HG02840 (cell line): Measurements from ENCODE around the gene TNFSF4.
"Not testable (repeated sequence)": the region's sequence is repeated elsewhere in the genome, so short reads cannot be mapped to it uniquely, and the experiment has no call there.

Source experiments
- ATAC-seq: cut with Tn5 transposase; IDR thresholded peaks from one replicate; pipeline ENCODE4 v1.9.1; 2021; ENCODE audit warnings: mild to moderate bottlenecking, moderate library complexity, moderate number of reproducible peaks; ENCODE audit not compliant: unreplicated experiment, low FRiP score

Gene TNFSF4, protein sequence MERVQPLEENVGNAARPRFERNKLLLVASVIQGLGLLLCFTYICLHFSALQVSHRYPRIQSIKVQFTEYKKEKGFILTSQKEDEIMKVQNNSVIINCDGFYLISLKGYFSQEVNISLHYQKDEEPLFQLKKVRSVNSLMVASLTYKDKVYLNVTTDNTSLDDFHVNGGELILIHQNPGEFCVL

DNA sequence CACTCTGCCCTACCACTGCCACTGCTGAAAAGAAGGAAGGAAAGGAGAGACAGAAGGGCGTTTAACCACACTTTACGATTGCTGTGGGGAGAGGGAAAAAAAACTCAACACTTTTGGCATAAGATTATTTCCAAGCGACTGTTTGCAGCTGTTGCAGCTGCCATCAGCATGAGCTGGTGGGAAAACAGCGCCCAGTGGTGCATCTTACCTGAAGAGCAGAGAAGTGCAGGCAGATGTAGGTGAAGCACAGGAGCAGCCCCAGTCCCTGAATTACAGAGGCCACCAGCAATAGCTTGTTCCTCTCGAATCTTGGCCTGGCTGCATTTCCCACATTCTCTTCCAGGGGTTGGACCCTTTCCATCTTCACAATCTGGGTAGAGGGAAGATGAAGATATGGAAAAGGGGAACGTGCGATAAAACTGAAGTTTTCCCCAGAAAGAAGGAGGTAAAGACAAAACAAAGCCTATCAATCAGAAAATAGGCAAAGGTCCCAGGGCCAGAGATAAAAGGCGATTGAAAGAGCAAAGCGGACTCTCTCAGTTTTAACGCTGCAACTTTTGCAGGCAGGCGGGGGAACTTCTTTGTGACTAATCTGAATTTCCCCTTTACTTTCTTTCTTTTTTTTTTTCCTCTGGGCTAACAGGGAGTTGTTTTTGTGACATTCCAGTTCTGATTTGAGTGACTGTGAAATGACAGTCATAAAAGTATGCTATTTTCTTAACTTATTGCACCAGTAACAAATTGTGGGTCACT, at the start of gene TNFSF4:
TNFSF4 (minus strand) TSS at position 516 of the 753 bp plus-strand sequence; CDS start at position 361, 155 bp downstream.
- ATAC-seq = no peak

DNA sequence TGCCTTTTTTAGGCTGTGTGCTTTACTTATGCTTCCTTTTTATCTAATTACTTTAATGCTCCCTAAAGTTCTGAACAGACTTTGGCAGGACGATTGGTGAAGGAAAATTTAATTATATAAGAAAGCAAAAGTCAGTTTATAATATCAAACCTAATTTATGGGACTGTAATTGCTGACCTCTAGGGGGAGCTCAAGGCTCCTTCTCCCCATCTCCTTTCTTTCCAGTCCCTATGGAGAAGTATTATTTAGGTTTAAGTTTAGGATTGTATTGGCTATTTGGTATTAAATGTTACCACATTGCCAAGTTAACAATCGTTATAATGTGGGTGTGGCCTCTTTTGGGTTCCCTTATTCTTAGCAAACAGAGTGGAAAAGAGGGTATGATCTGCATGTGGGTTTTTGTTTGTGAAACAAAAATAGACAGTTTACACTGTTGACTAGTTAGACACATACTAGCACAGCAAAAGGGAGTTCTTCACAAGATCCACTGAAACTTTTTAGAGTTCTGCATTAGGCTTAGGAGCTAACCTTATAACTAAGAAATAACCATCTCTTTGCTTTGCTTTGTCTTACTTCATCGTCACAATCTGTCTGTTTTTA, 48.2 kb upstream of the TNFSF4 start:
- no peak for ATAC-seq

DNA sequence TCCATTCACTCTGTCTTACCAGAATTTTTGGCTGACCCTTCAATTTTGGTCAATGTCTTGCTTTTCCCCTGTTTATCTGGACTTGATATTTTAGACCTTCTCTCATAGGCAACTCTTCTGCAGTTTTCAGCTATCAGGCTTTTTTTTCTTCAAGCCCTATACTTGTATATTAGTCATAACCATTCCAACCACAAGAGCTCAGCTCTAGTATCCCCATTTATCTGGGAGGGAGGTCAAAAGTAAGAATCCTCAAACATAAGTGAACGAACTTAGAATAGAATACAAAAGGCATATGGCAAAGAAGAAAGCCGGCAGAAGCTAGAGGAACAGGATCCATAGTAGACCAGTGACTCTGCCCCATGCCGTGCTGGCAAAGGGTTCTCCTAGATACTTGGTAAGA, 45.9 kb upstream of the TNFSF4 start:
- ATAC-seq = no peak

DNA sequence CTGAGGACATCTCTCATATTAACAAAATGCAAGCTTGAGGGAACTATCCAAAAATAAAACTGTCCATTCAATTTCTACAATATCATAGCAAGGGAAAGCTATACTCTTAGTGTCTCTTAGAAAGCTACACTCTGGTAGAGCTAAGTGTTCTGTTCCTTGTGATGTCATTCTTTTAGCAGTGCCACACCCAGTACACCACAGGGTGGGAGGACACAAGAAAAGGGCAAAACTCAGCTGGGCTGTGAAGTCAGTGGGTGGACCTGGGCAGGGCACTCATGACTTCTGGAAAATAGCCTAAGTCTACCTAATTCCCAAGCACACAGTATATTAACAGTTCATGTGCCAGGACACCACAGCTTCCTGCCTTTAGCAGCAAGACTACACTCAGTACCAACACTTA, 42.2 kb upstream of the TNFSF4 start:
- ATAC-seq = no peak

DNA sequence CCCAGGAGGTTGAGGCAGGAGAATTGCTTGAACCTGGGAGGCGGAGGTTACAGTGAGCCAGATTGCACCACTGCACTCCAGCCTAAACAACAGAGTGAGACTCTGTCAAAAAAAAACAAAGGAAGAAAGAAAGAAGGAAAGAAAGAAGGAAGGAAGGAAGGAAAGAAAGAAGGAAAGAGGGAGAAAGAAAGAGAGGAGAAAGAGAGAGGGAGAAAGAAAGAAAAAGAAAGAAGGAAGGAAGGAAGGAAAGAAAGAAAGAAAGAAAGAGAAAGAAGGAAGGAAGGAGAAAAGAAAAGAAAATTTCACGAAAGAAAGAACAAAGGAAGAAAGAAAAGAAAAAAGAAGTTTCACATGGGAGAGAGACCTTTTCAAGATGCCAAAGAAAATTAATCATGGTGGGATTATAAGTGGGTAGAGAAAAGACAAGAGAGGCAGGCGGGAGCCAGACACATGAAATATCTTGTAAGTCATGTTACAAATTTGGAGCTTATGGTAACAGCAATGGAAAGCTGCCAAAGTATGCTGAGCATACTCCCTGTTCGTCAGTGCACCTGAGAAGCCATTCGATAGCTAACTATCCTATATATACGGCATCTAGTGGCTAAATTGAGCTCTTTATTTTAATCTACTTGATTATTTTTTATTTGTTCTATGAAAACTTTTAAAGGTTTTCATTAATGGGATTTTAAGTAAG, 41.3 kb upstream of the TNFSF4 start:
- no peak for ATAC-seq

DNA sequence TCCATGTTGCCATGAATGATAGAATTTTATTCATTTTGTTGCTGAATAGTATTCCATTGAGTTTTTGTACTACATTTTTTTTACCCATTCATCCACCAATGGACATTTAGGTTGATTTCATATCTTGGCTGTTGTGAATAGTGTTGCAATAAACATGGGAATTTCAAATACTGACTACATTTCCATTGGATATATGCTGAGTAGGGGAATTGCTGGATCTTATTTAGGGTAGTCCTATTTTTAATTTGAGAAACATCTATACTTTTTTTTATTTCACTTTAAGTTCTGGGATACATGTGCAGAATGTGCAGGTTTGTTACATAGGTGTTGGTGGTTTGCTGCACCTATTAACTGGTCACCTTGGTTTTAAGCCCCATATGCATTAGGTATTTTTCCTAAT, 38.8 kb upstream of the TNFSF4 start:
- ATAC-seq = no peak

DNA sequence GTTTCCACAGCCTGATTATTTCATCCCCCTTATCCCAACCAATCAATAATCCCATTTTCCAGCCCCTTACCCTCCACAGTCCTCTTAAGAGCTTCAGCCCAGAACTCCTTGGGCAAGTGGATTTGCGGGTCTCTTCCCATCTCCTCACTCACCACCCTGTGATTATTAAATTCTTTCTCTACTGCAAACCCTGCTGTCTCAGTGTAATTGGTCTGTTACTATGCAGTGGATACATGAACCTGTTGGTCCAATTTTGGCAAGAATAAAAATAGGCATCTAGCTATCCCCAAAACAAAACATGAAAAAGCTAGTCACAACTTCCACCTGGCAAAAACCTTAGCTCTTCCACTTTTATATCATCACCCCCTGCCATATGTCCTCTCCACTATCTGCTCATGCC, 36.2 kb upstream of the TNFSF4 start:
- ATAC-seq = no peak

DNA sequence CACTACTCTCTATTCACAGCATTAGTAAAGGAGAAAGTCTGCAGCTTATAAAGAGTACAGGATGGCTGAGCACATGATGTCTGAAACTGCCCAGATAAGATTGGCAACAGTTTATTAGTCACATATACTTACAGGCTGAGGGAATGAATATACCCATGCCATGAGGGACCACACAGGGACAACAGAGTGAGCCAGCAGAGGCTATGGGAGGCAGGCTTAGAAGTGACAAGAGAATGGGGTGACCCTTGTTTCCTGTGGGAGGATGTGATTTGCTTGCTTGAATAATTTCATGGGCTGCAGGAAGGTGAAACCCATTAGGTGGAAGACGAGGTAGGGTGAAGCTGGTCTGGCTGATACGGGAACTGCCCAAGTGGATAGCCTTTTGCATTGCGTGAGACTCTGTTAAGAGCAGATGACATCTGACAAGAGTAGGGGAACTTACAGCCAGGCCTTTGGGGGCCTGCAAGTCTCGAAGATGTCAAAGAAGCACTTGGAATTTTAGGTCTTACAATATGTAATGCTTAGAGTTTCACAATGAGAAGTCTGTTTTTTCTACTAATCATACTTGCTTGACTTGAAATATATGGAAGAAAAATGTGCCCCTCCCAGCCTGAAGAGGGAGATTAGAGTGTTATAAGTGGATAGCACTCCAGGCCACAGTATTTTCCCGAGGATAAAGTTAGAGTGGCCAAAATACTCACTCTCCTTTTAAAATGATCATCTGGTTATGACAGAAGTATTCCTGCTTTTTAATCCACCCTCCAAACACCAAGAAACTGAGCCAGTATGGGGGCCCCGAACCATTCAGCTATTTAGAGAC, 34.6 kb upstream of the TNFSF4 start:
- no peak for ATAC-seq

DNA sequence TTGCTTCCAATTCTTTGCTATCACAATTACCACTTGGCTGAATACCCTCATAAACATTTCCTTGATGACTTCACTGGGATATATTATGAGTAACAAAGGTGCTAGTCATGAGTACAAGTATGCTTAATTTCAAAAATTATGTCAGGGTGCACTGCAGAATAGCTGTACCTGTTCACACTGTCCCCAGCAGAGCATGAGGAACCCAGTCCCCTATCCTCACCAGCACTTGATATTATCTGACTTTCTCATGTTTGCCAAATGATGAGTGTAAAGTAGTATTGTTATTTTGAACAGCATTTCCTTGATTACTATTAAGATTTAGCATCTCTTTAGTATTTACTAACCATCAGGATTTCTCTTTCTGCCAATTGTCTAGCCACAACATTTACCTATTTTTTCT, 33.5 kb upstream of the TNFSF4 start:
- ATAC-seq = no peak

DNA sequence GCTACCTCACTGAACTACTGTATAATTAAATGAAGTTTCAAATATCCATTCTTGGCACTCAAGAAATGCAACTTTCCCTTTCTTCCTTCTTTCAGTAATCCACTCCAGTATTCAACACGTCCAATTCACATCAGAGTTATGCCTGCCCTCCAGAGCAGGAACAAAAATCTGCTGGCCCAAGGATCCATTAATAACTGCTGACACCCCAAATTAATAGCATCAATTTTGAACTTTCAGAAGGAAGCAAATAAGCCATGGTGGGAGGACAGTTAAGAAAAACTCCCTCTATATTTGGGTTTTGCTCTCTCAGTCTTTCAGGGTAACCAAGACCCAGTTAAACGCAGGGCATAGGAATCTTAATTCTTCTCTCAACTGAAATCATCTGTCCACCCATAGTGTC, 31.9 kb upstream of the TNFSF4 start:
- ATAC-seq = no peak

DNA sequence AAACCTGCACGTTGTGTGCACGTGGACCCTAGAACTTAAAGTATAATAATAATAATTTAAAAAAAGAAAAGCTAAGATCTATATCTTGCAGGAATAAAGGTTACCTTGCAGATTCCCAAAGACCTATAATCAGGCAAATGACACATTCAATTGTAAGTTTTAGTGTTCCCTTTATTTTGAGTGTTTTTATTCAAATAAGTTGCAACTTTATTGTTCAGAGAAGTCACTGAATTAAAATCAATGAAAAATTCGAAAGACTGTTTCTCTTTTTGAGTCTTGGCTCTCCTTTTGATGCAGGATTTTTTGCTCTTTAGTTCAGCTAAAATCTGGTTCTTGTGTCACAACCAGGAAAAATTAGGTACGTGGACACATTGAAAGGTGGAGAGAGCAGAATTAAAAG, 27.8 kb upstream of the TNFSF4 start:
- ATAC-seq = no peak

DNA sequence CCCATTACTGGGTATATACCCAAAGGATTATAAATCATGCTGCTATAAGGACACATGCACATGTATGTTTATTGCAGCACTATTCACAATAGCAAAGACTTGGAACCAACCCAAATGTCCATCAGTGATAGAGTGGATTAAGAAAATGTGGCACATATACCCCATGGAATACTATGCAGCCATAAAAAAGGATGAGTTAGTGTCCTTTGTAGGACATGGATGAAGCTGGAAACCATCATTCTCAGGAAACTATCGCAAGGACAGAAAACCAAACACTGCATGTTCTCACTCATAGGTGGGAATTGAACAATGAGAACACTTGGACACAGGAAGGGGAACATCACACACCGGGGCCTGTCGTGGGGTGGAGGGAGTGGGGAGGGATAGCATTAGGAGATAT, 27.3 kb upstream of the TNFSF4 start:
- not testable (repeated sequence) for ATAC-seq

DNA sequence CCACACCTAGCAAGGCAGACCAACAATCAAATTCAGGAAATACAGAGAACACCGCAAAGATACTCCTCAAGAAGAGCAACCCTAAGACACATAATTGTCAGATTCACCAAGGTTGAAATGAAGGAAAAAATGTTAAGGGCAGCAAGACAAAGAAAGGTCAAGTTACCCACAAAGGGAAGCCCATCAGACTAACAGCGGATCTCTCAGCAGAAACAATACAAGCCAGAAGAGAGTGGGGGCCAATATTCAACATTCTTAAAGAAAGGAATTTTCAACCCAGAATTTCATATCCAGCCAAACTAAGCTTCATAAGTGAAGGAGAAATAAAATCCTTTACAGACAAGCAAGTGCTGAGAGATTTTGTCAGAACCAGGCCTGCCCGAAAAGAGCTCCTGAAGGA, 21.9 kb upstream of the TNFSF4 start:
- not testable (repeated sequence) for ATAC-seq

DNA sequence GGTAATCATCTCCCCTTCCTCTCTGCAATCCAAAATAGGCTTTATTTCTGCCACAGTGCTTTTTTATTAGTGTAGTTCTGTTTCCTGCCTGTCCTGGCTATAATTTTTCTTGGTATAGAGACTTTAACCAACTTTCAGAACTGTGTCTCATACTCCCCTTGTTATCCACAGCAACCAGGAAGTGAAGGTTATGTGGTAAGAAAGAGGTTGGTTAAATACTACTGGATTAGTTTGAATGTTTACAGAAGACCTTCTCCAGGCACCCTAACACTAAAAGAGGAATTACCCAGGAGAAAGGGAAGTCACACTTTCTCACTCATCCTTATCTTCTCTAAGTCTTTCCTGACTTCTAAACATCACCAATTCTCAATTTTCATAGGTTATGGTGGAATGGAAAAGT, 17.8 kb upstream of the TNFSF4 start:
- ATAC-seq = no peak

DNA sequence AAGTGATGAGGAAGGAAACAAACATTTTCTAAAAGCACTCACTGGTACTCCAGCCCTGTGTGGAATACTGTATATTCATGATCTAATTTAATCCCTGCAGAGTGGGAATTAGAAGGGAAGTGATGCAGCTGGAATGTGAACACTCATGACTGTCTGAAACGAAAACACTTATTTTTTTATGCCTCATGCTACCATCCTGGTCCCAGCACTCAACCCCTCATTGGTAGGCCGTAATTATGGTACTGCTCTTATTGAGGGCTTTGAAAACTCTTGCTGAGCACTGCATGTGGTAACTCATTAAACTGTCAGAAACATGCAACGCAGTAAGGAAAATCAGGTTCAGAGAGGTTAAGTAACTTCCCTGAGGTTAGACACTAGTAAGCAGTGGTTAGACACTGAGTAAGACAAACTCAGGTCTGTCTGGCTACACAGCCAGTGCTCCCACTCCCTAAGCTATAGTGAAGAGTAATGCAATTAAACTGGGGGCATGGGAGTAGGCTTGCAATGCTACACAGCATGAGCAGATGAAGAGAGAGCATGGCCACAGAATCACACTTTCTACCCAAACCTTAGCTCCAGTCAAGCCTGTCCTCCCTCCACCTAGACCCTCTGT, 17.3 kb upstream of the TNFSF4 start:
- no peak for ATAC-seq

DNA sequence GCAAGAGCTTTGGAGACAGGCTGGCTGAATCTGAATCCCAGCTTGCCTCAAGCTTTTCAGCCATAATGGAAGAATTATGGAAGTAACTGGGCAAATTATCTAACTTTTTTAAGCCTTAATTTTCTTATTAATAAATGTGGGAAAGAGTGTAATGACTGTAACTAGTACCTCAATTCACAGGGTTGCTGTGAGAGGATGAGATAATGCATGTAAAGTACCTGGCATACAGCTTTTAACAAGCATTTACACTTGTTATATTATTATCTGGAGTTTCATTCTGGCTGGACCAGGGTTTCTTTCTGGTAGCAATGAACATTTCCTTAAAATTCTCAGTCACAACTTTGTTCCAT, 15.9 kb upstream of the TNFSF4 start:
- peak; percentile 23 for ATAC-seq

DNA sequence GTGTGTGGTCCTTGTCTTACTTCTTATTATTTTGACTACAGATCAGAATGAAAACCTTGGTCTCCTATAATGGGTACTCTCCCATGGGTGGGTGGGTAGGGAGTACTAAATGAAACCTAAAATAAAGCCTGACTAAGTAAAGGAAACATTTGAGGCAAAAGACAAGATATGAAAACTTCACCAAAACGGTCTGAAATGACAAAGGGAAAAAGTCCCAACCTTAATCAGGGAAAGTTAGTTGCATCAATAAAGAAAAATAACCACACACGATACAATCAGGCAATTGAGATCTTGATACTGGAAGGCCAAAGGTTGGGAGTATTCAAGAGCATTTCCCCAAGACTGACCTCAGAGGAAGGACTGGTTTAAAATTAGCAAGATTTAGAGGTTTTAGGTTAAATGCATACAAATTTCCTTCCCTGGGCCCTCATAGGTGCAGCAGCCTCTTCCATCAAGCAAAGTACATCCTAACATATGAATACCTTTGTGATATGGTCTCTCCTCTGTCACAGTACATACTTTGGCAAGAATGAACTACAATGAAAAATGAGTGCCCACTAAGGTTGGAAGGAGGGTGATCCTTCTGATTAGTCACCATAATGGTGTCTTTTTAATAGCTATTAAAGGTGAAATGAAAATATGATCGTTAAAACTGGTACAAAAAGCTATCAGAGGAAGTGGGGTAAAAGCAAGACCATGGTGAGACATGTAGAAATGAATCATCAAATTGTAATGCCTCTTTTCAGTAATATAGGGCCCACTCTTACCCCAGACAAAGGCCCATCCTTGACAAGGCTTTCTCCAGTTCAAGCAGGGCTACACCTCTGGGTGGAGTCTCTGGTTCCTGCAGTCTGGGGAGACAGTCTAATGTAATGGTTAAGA, 15.3 kb upstream of the TNFSF4 start:
- peak; percentile 56 for ATAC-seq

DNA sequence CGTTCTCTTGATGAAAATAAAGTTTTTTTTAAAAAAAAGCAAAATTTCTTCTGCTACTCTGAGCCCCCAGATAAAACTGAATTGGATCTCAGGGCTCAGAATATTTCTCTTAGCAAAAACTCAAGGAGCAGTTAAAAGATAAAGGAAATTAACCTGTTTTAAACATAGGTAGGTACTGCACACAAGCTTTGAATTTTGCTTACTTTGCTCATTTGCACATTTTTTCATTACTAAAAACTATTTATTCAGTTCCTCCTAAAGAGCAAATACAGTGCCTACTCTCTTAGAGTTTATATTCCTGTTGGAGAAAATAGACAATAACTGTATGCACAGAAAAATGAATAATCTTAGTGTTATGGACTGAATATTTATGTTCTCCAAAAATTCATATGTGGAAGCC, 13.0 kb upstream of the TNFSF4 start:
- ATAC-seq = no peak

DNA sequence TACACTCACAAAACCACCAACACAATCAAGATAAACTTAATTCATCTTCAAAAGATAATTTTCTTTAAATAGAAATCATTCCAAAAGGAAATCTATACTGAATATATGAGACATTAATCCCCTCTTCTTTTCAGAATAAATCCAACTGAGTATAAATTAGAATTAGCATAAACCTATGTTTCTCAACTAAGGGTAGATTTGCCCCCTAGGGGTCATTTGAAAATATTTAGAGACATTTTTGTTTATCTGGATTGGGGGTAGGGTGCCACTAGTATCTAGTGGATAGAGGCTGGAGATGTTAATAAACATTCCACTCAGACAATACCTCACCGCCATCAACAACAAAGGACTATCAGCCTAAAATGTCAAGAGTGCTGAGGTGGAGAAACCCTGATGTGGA, 6.5 kb upstream of the TNFSF4 start:
- ATAC-seq = no peak
